Measurements from ENCODE around the gene BABAM1. TPM values are rescaled to one million over a fixed set of nuclear protein-coding genes. Genes with fewer than 3 reads are reported as not detected.

Gene BABAM1
- 119 TPM for polyA plus RNA-seq (2013, experiment 1 of 2)
- 120 TPM for polyA plus RNA-seq (2013, experiment 2 of 2)

GRCh38 chr19:17266975-17267788, at the start of gene BABAM1:
BABAM1 (plus strand) TSS chr19:17267443; CDS start chr19:17268807, 1,364 bp downstream.
- Histone ChIP-seq H3K36me3 (ENCODE audit: control insufficient read depth, insufficient read depth, low read length) (peaks cover 4% of the 10 kb centered on the region), H2AK5ac (ENCODE audit: low read length) (no peak within 1 kb of the TSS), H2BK120ac (ENCODE audit: low read depth, low read length) (no peak within 1 kb of the TSS), H3K56ac (ENCODE audit: low read length) (peak within 1 kb of the TSS; percentile 90), H3K4me2 (ENCODE audit: low read length) (peak within 1 kb of the TSS; percentile 23), H4K8ac (ENCODE audit: low read depth, low read length) (peak within 1 kb of the TSS; percentile 94), H3K23ac (ENCODE audit: low read length) (no peak within 1 kb of the TSS), H3K27me3 (ENCODE audit: insufficient read depth, low read length, poor library complexity) (no peaks in the 10 kb centered on the region), H3K79me2 (ENCODE audit: control insufficient read depth, insufficient read depth, low read length) (peaks cover 3% of the 10 kb centered on the region), H3K4me1 (ENCODE audit: control insufficient read depth, low read depth, low read length) (peaks cover 2% of the 10 kb centered on the region), H3K9ac (ENCODE audit: low read length) (peak within 1 kb of the TSS; percentile 91), H4K5ac (ENCODE audit: low read length) (no peak within 1 kb of the TSS), H3K4me3 (ENCODE audit: low read length) (peak within 1 kb of the TSS; percentile 90), H3K79me1 (ENCODE audit: low read length) (no peaks in the 10 kb centered on the region), H3K4ac (ENCODE audit: low read depth, low read length) (peak within 1 kb of the TSS; percentile 73), H3K27ac (ENCODE audit: low read depth, low read length) (peak within 1 kb of the TSS; percentile 20), H2BK15ac (replicated peaks; ENCODE audit: low read depth) (no peak within 1 kb of the TSS), H3K18ac (ENCODE audit: low read length) (peak within 1 kb of the TSS; percentile 95), H2BK5ac (ENCODE audit: low read length) (no peak within 1 kb of the TSS)
- WGBS (ENCODE audit: extremely low coverage, insufficient coverage, low lambda C conversion rate) = no CpG with 5 or more reads among the region's 27 CpGs
- DNase-seq = peak; percentile 100

GRCh38 chr19:17219286-17219685, 48.0 kb upstream of the BABAM1 start:
- DNase-seq = no peak
- no CpG with 5 or more reads among the region's 8 CpGs for WGBS (ENCODE audit: extremely low coverage, insufficient coverage, low lambda C conversion rate)
- H3K23ac ChIP-seq (ENCODE audit: low read length) = no peak overlapping the region
- H2BK120ac ChIP-seq (ENCODE audit: low read depth, low read length) = no peak overlapping the region
- H3K27ac ChIP-seq (ENCODE audit: low read depth, low read length) = no peak overlapping the region
- H3K4me1 ChIP-seq (ENCODE audit: control insufficient read depth, low read depth, low read length) = peaks cover 3% of the 10 kb centered on the region
- no peaks in the 10 kb centered on the region for H3K36me3 ChIP-seq (ENCODE audit: control insufficient read depth, insufficient read depth, low read length)
- no peak overlapping the region for H2BK5ac ChIP-seq (ENCODE audit: low read length)
- no peak overlapping the region for H3K9ac ChIP-seq (ENCODE audit: low read length)
- no peak overlapping the region for H3K18ac ChIP-seq (ENCODE audit: low read length)
- no peak overlapping the region for H3K4me3 ChIP-seq (ENCODE audit: low read length)
- H4K5ac ChIP-seq (ENCODE audit: low read length) = no peak overlapping the region
- H3K4ac ChIP-seq (ENCODE audit: low read depth, low read length) = no peak overlapping the region
- H3K56ac ChIP-seq (ENCODE audit: low read length) = no peak overlapping the region
- no peak overlapping the region for H3K4me2 ChIP-seq (ENCODE audit: low read length)
- H3K27me3 ChIP-seq (ENCODE audit: insufficient read depth, low read length, poor library complexity) = no peaks in the 10 kb centered on the region
- no peaks in the 10 kb centered on the region for H3K79me1 ChIP-seq (ENCODE audit: low read length)
- H2AK5ac ChIP-seq (ENCODE audit: low read length) = no peak overlapping the region
- no peak overlapping the region for H2BK15ac ChIP-seq (replicated peaks; ENCODE audit: low read depth)
- no peaks in the 10 kb centered on the region for H3K79me2 ChIP-seq (ENCODE audit: control insufficient read depth, insufficient read depth, low read length)
- H4K8ac ChIP-seq (ENCODE audit: low read depth, low read length) = no peak overlapping the region

- Histone ChIP-seq H3K4me3 (ENCODE audit: low read length) (no peak overlapping the region), H2BK120ac (ENCODE audit: low read depth, low read length) (no peak overlapping the region), H3K36me3 (ENCODE audit: control insufficient read depth, insufficient read depth, low read length) (no peaks in the 10 kb centered on the region), H3K4ac (ENCODE audit: low read depth, low read length) (no peak overlapping the region), H2BK5ac (ENCODE audit: low read length) (no peak overlapping the region), H3K27me3 (ENCODE audit: insufficient read depth, low read length, poor library complexity) (no peaks in the 10 kb centered on the region), H3K18ac (ENCODE audit: low read length) (no peak overlapping the region), H4K8ac (ENCODE audit: low read depth, low read length) (no peak overlapping the region), H2AK5ac (ENCODE audit: low read length) (no peak overlapping the region), H3K4me1 (ENCODE audit: control insufficient read depth, low read depth, low read length) (no peaks in the 10 kb centered on the region), H4K5ac (ENCODE audit: low read length) (no peak overlapping the region), H3K23ac (ENCODE audit: low read length) (no peak overlapping the region), H3K79me2 (ENCODE audit: control insufficient read depth, insufficient read depth, low read length) (no peaks in the 10 kb centered on the region), H3K79me1 (ENCODE audit: low read length) (no peaks in the 10 kb centered on the region), H2BK15ac (replicated peaks; ENCODE audit: low read depth) (no peak overlapping the region), H3K4me2 (ENCODE audit: low read length) (no peak overlapping the region), H3K9ac (ENCODE audit: low read length) (no peak overlapping the region), H3K27ac (ENCODE audit: low read depth, low read length) (no peak overlapping the region), H3K56ac (ENCODE audit: low read length) (no peak overlapping the region)
- no peak for DNase-seq
- WGBS (ENCODE audit: extremely low coverage, insufficient coverage, low lambda C conversion rate) = no CpG with 5 or more reads among the region's 14 CpGs
These were observed 47.0 kb upstream of the BABAM1 start for GRCh38 chr19:17220207-17220758.

- Histone ChIP-seq H3K4me3 (ENCODE audit: low read length) (no peak overlapping the region), H3K4me1 (ENCODE audit: control insufficient read depth, low read depth, low read length) (no peaks in the 10 kb centered on the region), H3K23ac (ENCODE audit: low read length) (no peak overlapping the region), H3K79me2 (ENCODE audit: control insufficient read depth, insufficient read depth, low read length) (no peaks in the 10 kb centered on the region), H2BK120ac (ENCODE audit: low read depth, low read length) (no peak overlapping the region), H3K9ac (ENCODE audit: low read length) (no peak overlapping the region), H3K27me3 (ENCODE audit: insufficient read depth, low read length, poor library complexity) (no peaks in the 10 kb centered on the region), H2AK5ac (ENCODE audit: low read length) (no peak overlapping the region), H2BK5ac (ENCODE audit: low read length) (no peak overlapping the region), H3K56ac (ENCODE audit: low read length) (no peak overlapping the region), H3K4me2 (ENCODE audit: low read length) (no peak overlapping the region), H3K4ac (ENCODE audit: low read depth, low read length) (no peak overlapping the region), H3K18ac (ENCODE audit: low read length) (no peak overlapping the region), H3K27ac (ENCODE audit: low read depth, low read length) (no peak overlapping the region), H4K8ac (ENCODE audit: low read depth, low read length) (no peak overlapping the region), H3K79me1 (ENCODE audit: low read length) (no peaks in the 10 kb centered on the region), H2BK15ac (replicated peaks; ENCODE audit: low read depth) (no peak overlapping the region), H3K36me3 (ENCODE audit: control insufficient read depth, insufficient read depth, low read length) (peaks cover 3% of the 10 kb centered on the region), H4K5ac (ENCODE audit: low read length) (no peak overlapping the region)
- no peak for DNase-seq
- no CpG with 5 or more reads among the region's 10 CpGs for WGBS (ENCODE audit: extremely low coverage, insufficient coverage, low lambda C conversion rate)
These were observed 42.2 kb upstream of the BABAM1 start for GRCh38 chr19:17225053-17225452.

GRCh38 chr19:17226002-17226933, 41.0 kb upstream of the BABAM1 start, which contains the start of gene OCEL1:
OCEL1 (plus strand) TSS chr19:17226226; CDS start chr19:17226248, 22 bp downstream.
- no peaks in the 10 kb centered on the region for H3K27me3 ChIP-seq (ENCODE audit: insufficient read depth, low read length, poor library complexity)
- H3K4me1 ChIP-seq (ENCODE audit: control insufficient read depth, low read depth, low read length) = no peaks in the 10 kb centered on the region
- H3K27ac ChIP-seq (ENCODE audit: low read depth, low read length) = peak within 1 kb of the TSS; percentile 92
- no CpG with 5 or more reads among the region's 90 CpGs for WGBS (ENCODE audit: extremely low coverage, insufficient coverage, low lambda C conversion rate)
- H3K9ac ChIP-seq (ENCODE audit: low read length) = peak within 1 kb of the TSS; percentile 82
- no peak within 1 kb of the TSS for H2AK5ac ChIP-seq (ENCODE audit: low read length)
- H4K8ac ChIP-seq (ENCODE audit: low read depth, low read length) = no peak within 1 kb of the TSS
- H3K23ac ChIP-seq (ENCODE audit: low read length) = no peak within 1 kb of the TSS
- peak within 1 kb of the TSS; percentile 75 for H3K4me3 ChIP-seq (ENCODE audit: low read length)
- H3K36me3 ChIP-seq (ENCODE audit: control insufficient read depth, insufficient read depth, low read length) = peaks cover 5% of the 10 kb centered on the region
- H3K79me2 ChIP-seq (ENCODE audit: control insufficient read depth, insufficient read depth, low read length) = no peaks in the 10 kb centered on the region
- no peak within 1 kb of the TSS for H2BK120ac ChIP-seq (ENCODE audit: low read depth, low read length)
- DNase-seq = peak; percentile 99
- H3K4me2 ChIP-seq (ENCODE audit: low read length) = peak within 1 kb of the TSS; percentile 54
- peak within 1 kb of the TSS; percentile 71 for H3K18ac ChIP-seq (ENCODE audit: low read length)
- H2BK15ac ChIP-seq (replicated peaks; ENCODE audit: low read depth) = no peak within 1 kb of the TSS
- H3K4ac ChIP-seq (ENCODE audit: low read depth, low read length) = peak within 1 kb of the TSS; percentile 89
- H4K5ac ChIP-seq (ENCODE audit: low read length) = no peak within 1 kb of the TSS
- H3K79me1 ChIP-seq (ENCODE audit: low read length) = no peaks in the 10 kb centered on the region
- H2BK5ac ChIP-seq (ENCODE audit: low read length) = peak within 1 kb of the TSS; percentile 85
- peak within 1 kb of the TSS; percentile 87 for H3K56ac ChIP-seq (ENCODE audit: low read length)
